GM12891 (cell line): ENCODE results near the gene SCAMP1.
A peak's percentile ranks its signal among the peaks of the same experiment; 100 is the strongest.
"Not testable (repeated sequence)": the region's sequence is repeated elsewhere in the genome, so short reads cannot be mapped to it uniquely, and the experiment has no call there.

Experiments
- DNase-seq: peaks from one replicate; pipeline ENCODE4 v3.0.0; 2011; ENCODE audit warnings: low spot score; ENCODE audit not compliant: insufficient read length
- FAIRE-seq: peaks from 2 replicates; lab custom pipeline; 2011; peaks lifted over from hg19 to GRCh38; lab: Jason Lieb, UNC
- PAX5 ChIP-seq: IDR thresholded peaks from 2 replicates; pipeline ENCODE4 v1.6.1; 2011; ENCODE audit warnings: low read length, moderate library complexity, mild to moderate bottlenecking; ENCODE audit not compliant: insufficient read depth, severe bottlenecking
- POLR2A ChIP-seq: IDR thresholded peaks from 2 replicates; pipeline ENCODE4 v1.6.1; 2011; ENCODE audit warnings: low read depth, low read length, control low read depth
- POLR2AphosphoS5 ChIP-seq: IDR thresholded peaks from 2 replicates; pipeline ENCODE4 v1.6.1; 2011; ENCODE audit warnings: low read depth, low read length, control low read depth
- POU2F2 ChIP-seq: IDR thresholded peaks from 2 replicates; pipeline ENCODE4 v1.6.1; 2011; ENCODE audit warnings: low read depth, mild to moderate bottlenecking, control low read depth, low read length, moderate library complexity
- SPI1 ChIP-seq: IDR thresholded peaks from 2 replicates; pipeline ENCODE4 v1.6.1; 2011; ENCODE audit warnings: low read depth, low read length, control low read depth
- TAF1 ChIP-seq: IDR thresholded peaks from 2 replicates; pipeline ENCODE4 v1.6.1; 2011; ENCODE audit warnings: low read depth, low read length, control low read depth

SCAMP1 gene

GRCh38 chr5:78334811-78335210 is 25.6 kb upstream of the SCAMP1 start:
- no peak for DNase-seq
- no peak for FAIRE-seq

GRCh38 chr5:78335976-78336375 is 24.4 kb upstream of the SCAMP1 start:
- DNase-seq, result no peak
- no peak for FAIRE-seq
- TF ChIP-seq TAF1, result no peak
- no peak for TF ChIP-seq POLR2A
- no peak for TF ChIP-seq PAX5
- no peak for TF ChIP-seq SPI1
- TF ChIP-seq POU2F2, result no peak
- TF ChIP-seq POLR2AphosphoS5, result no peak

More at GRCh38 chr5:78334811-78335210, 25.6 kb upstream of the SCAMP1 start:
- TF ChIP-seq PAX5 (no peak), TAF1 (no peak), POLR2AphosphoS5 (no peak), SPI1 (no peak), POU2F2 (no peak), POLR2A (no peak)

GRCh38 chr5:78336698-78337097 is 23.7 kb upstream of the SCAMP1 start:
- DNase-seq (no peak), FAIRE-seq (no peak)
- TF ChIP-seq SPI1 (no peak), POLR2AphosphoS5 (no peak), POU2F2 (no peak), POLR2A (no peak), PAX5 (no peak), TAF1 (no peak)

- DNase-seq (no peak), FAIRE-seq (no peak)
- TF ChIP-seq POLR2AphosphoS5 (no peak), PAX5 (no peak), POLR2A (no peak), POU2F2 (no peak), SPI1 (no peak), TAF1 (no peak)
These were observed 20.6 kb upstream of the SCAMP1 start for GRCh38 chr5:78339617-78340436.

- no peak for DNase-seq
- TF ChIP-seq TAF1 (no peak), POLR2AphosphoS5 (no peak), PAX5 (no peak), SPI1 (no peak), POU2F2 (no peak), POLR2A (no peak)
- FAIRE-seq, result no peak
These were observed 19.0 kb upstream of the SCAMP1 start for GRCh38 chr5:78341440-78341839.

GRCh38 chr5:78345485-78345884 is 14.9 kb upstream of the SCAMP1 start:
- no peak for DNase-seq
- FAIRE-seq, result peak; percentile 63
- TF ChIP-seq POLR2AphosphoS5, result no peak
- no peak for TF ChIP-seq PAX5
- peak; percentile 36; the same call in 1 of the 2 replicates for TF ChIP-seq SPI1

- FAIRE-seq (no peak), DNase-seq (no peak)
- TF ChIP-seq POLR2A, result no peak
- TF ChIP-seq SPI1, result no peak
- no peak for TF ChIP-seq PAX5
- TF ChIP-seq TAF1, result no peak
- TF ChIP-seq POLR2AphosphoS5, result no peak
- no peak for TF ChIP-seq POU2F2
These were observed 6.9 kb upstream of the SCAMP1 start for GRCh38 chr5:78353520-78353919.

- TF ChIP-seq POU2F2, result no peak
- TF ChIP-seq PAX5, result no peak
- TF ChIP-seq POLR2AphosphoS5, result no peak
- no peak for TF ChIP-seq SPI1
- no peak for TF ChIP-seq POLR2A
- no peak for TF ChIP-seq TAF1
- FAIRE-seq (no peak), DNase-seq (no peak)
These were observed 6.2 kb upstream of the SCAMP1 start for GRCh38 chr5:78354066-78354670.

- DNase-seq, result no peak
- FAIRE-seq, result no peak
- no peak for TF ChIP-seq POU2F2
- TF ChIP-seq PAX5, result no peak
- TF ChIP-seq POLR2AphosphoS5, result no peak
- no peak for TF ChIP-seq SPI1
- TF ChIP-seq POLR2A, result no peak
- no peak for TF ChIP-seq TAF1
These were observed 4.9 kb upstream of the SCAMP1 start for GRCh38 chr5:78355561-78355960.

GRCh38 chr5:78359455-78359830 is 974 bp upstream of the SCAMP1 start:
- not testable (repeated sequence) for FAIRE-seq, DNase-seq
